ENCODE measurements around the gene FYN. TPM values are rescaled to one million over a fixed set of nuclear protein-coding genes. Genes with fewer than 3 reads are reported as not detected.

Gene FYN
- total RNA-seq, 1 donor, result 91.9 TPM

GRCh38 chr6:111707773-111708172, 165.5 kb downstream of the FYN start:
- no peak for DNase-seq (ENCODE audit: low read depth)
- TF ChIP-seq CTCF (IDR thresholded peaks at IDR 0.05; ENCODE audit: insufficient read depth, low read length), result no peak

GRCh38 chr6:111706841-111707391, 166.3 kb downstream of the FYN start:
- no peak for TF ChIP-seq CTCF (IDR thresholded peaks at IDR 0.05; ENCODE audit: insufficient read depth, low read length)
- H3K4me3 ChIP-seq (ENCODE audit: low read depth, low read length), result no peak overlapping the region
- DNase-seq (ENCODE audit: low read depth), result peak; percentile 56

More at GRCh38 chr6:111707773-111708172, 165.5 kb downstream of the FYN start:
- no peak overlapping the region for H3K4me3 ChIP-seq (ENCODE audit: low read depth, low read length)

GRCh38 chr6:111703723-111704122, 169.5 kb downstream of the FYN start:
- no peak overlapping the region for H3K4me3 ChIP-seq (ENCODE audit: low read depth, low read length)
- no peak for TF ChIP-seq CTCF (IDR thresholded peaks at IDR 0.05; ENCODE audit: insufficient read depth, low read length)
- DNase-seq (ENCODE audit: low read depth), result no peak

- no peak overlapping the region for H3K4me3 ChIP-seq (ENCODE audit: low read depth, low read length)
- TF ChIP-seq CTCF (IDR thresholded peaks at IDR 0.05; ENCODE audit: insufficient read depth, low read length), result no peak
- no peak for DNase-seq (ENCODE audit: low read depth)
Observed at GRCh38 chr6:111702268-111702667, 171.0 kb downstream of the FYN start.

- no peak for TF ChIP-seq CTCF (IDR thresholded peaks at IDR 0.05; ENCODE audit: insufficient read depth, low read length)
- H3K4me3 ChIP-seq (ENCODE audit: low read depth, low read length), result no peak overlapping the region
- no peak for DNase-seq (ENCODE audit: low read depth)
Observed at GRCh38 chr6:111701146-111701545, 172.1 kb downstream of the FYN start.

- H3K4me3 ChIP-seq (ENCODE audit: low read depth, low read length), result no peak overlapping the region
- DNase-seq (ENCODE audit: low read depth), result no peak
- no peak for TF ChIP-seq CTCF (IDR thresholded peaks at IDR 0.05; ENCODE audit: insufficient read depth, low read length)
Observed at GRCh38 chr6:111700135-111700690, 173.0 kb downstream of the FYN start.

GRCh38 chr6:111699123-111699522, 174.1 kb downstream of the FYN start:
- no peak overlapping the region for H3K4me3 ChIP-seq (ENCODE audit: low read depth, low read length)
- DNase-seq (ENCODE audit: low read depth), result no peak
- no peak for TF ChIP-seq CTCF (IDR thresholded peaks at IDR 0.05; ENCODE audit: insufficient read depth, low read length)

Data from fibroblast of the aortic adventitia (primary cell).